ENCODE measurements around the gene FKRP.

FKRP gene

GRCh38 chr19:46755853-46756543, 10.1 kb downstream of the FKRP start:
- H3K4me1 ChIP-seq (ENCODE audit: control insufficient read depth, low read length): peaks cover 14% of the 10 kb centered on the region
- peaks cover 4% of the 10 kb centered on the region; the same call in 1 of the 2 replicates for H3F3A ChIP-seq (ENCODE audit: control insufficient read depth, insufficient read depth)
- no peaks in the 10 kb centered on the region for H3K9me3 ChIP-seq (ENCODE audit: control insufficient read depth, insufficient read depth, low read length)
- H3K36me3 ChIP-seq (ENCODE audit: control insufficient read depth, low read length): peaks cover 19% of the 10 kb centered on the region
- no peaks in the 10 kb centered on the region; the same call in 1 of the 2 replicates for H4K20me1 ChIP-seq (ENCODE audit: control insufficient read depth, insufficient read depth, low read depth, low read length)
- no peak overlapping the region for H3K27ac ChIP-seq (ENCODE audit: low read depth, low read length)
- H3K4me2 ChIP-seq (ENCODE audit: low read length): no peak overlapping the region
- H3K27me3 ChIP-seq (ENCODE audit: control insufficient read depth, low read length): no peaks in the 10 kb centered on the region
- no peak overlapping the region for H3K4me3 ChIP-seq (ENCODE audit: low read length)
- no peaks in the 10 kb centered on the region for H3K79me2 ChIP-seq (ENCODE audit: control insufficient read depth, low read length)
- H3K9me2 ChIP-seq (replicated peaks; ENCODE audit: control insufficient read depth, low read length): no peaks in the 10 kb centered on the region
- no peak for TF ChIP-seq CTCF (IDR thresholded peaks at IDR 0.05; ENCODE audit: low read depth, low read length, poor library complexity, severe bottlenecking)
- TF ChIP-seq EZH2phosphoT487 (IDR thresholded peaks at IDR 0.05; ENCODE audit: borderline replicate concordance, low read length): no peak

GRCh38 chr19:46756544-46756888, 10.7 kb downstream of the FKRP start:
- TF ChIP-seq EZH2phosphoT487 (IDR thresholded peaks at IDR 0.05; ENCODE audit: borderline replicate concordance, low read length) (no peak), CTCF (IDR thresholded peaks at IDR 0.05; ENCODE audit: low read depth, low read length, poor library complexity, severe bottlenecking) (no peak)
- peaks cover 19% of the 10 kb centered on the region for H3K36me3 ChIP-seq (ENCODE audit: control insufficient read depth, low read length)
- no peaks in the 10 kb centered on the region for H3K9me2 ChIP-seq (replicated peaks; ENCODE audit: control insufficient read depth, low read length)
- H3K27ac ChIP-seq (ENCODE audit: low read depth, low read length): no peak overlapping the region
- no peaks in the 10 kb centered on the region for H3K27me3 ChIP-seq (ENCODE audit: control insufficient read depth, low read length)
- no peak overlapping the region for H3K4me3 ChIP-seq (ENCODE audit: low read length)
- H3K79me2 ChIP-seq (ENCODE audit: control insufficient read depth, low read length): no peaks in the 10 kb centered on the region
- peaks cover 11% of the 10 kb centered on the region for H3K4me1 ChIP-seq (ENCODE audit: control insufficient read depth, low read length)
- H3K9me3 ChIP-seq (ENCODE audit: control insufficient read depth, insufficient read depth, low read length): no peaks in the 10 kb centered on the region
- no peak overlapping the region for H3K4me2 ChIP-seq (ENCODE audit: low read length)
- H3F3A ChIP-seq (ENCODE audit: control insufficient read depth, insufficient read depth): peaks cover 4% of the 10 kb centered on the region; the same call in 1 of the 2 replicates
- H4K20me1 ChIP-seq (ENCODE audit: control insufficient read depth, insufficient read depth, low read depth, low read length): no peaks in the 10 kb centered on the region; the same call in 1 of the 2 replicates

- no peak overlapping the region for H3K4me2 ChIP-seq (ENCODE audit: low read length)
- H4K20me1 ChIP-seq (ENCODE audit: control insufficient read depth, insufficient read depth, low read depth, low read length): no peaks in the 10 kb centered on the region; the same call in 1 of the 2 replicates
- peaks cover 4% of the 10 kb centered on the region; the same call in 1 of the 2 replicates for H3F3A ChIP-seq (ENCODE audit: control insufficient read depth, insufficient read depth)
- no peaks in the 10 kb centered on the region for H3K27me3 ChIP-seq (ENCODE audit: control insufficient read depth, low read length)
- no peaks in the 10 kb centered on the region for H3K79me2 ChIP-seq (ENCODE audit: control insufficient read depth, low read length)
- no peak overlapping the region for H3K27ac ChIP-seq (ENCODE audit: low read depth, low read length)
- H3K4me3 ChIP-seq (ENCODE audit: low read length): no peak overlapping the region
- H3K36me3 ChIP-seq (ENCODE audit: control insufficient read depth, low read length): peaks cover 15% of the 10 kb centered on the region
- peaks cover 3% of the 10 kb centered on the region; the same call in 1 of the 2 replicates for H3K4me1 ChIP-seq (ENCODE audit: control insufficient read depth, low read length)
- no peaks in the 10 kb centered on the region for H3K9me3 ChIP-seq (ENCODE audit: control insufficient read depth, insufficient read depth, low read length)
- TF ChIP-seq EZH2phosphoT487 (IDR thresholded peaks at IDR 0.05; ENCODE audit: borderline replicate concordance, low read length) (no peak), CTCF (IDR thresholded peaks at IDR 0.05; ENCODE audit: low read depth, low read length, poor library complexity, severe bottlenecking) (no peak)
- no peaks in the 10 kb centered on the region for H3K9me2 ChIP-seq (replicated peaks; ENCODE audit: control insufficient read depth, low read length)
Observed at GRCh38 chr19:46759206-46759605, 13.3 kb downstream of the FKRP start.
